Breast epithelium (tissue), 4 donors: ENCODE results near the gene PTBP1. TPM values are rescaled to one million over a fixed set of nuclear protein-coding genes. Genes with fewer than 3 reads are reported as not detected.
"Not testable (repeated sequence)": the region's sequence is repeated elsewhere in the genome, so short reads cannot be mapped to it uniquely, and the experiment has no call there.

Experiments used
- DNase-seq, 2 donors: peaks; one replicate each; pipeline ENCODE4 v3.0.0-alpha.2; 2019; ENCODE audit warnings: low spot score in 2 of 2
- H3K27ac ChIP-seq, 2 donors: fragments of 200-600 bp; sonication (generic) in 1 of 2; one replicate each; pipeline ENCODE4 v1.5.1; 2016 to 2019; ENCODE audit warnings: mild to moderate bottlenecking in 1 of 2
- H3K27me3 ChIP-seq, 2 donors: fragments of 200-600 bp; sonication (generic) in 1 of 2; one replicate each; pipeline versions ENCODE4 v1.5.1 to v1.6.0; 2017 to 2019; ENCODE audit warnings: control low read depth in 1 of 2, mild to moderate bottlenecking in 1 of 2
- H3K36me3 ChIP-seq: fragments of 200-600 bp; one replicate; pipeline ENCODE4 v1.5.1; 2019
- H3K4me1 ChIP-seq, 2 donors: fragments of 200-600 bp; sonication (generic); one replicate each; pipeline ENCODE4 v1.5.1; 2016 to 2019; ENCODE audit warnings: control low read depth in 1 of 2
- H3K4me3 ChIP-seq, 3 donors: fragments of 200-600 bp; sonication (generic); 1 replicate in 2 of 3; 2 replicates in 1 of 3; pipeline ENCODE4 v1.5.1; 2016 to 2019; ENCODE audit warnings: mild to moderate bottlenecking in 3 of 3, moderate library complexity in 2 of 3
- H3K9me3 ChIP-seq, 2 donors: fragments of 200-600 bp; sonication (generic) in 1 of 2; one replicate each; pipeline ENCODE4 v1.5.1; 2016 to 2019; ENCODE audit warnings: control low read depth in 1 of 2
- POLR2A ChIP-seq: fragments of 450-650 bp; IDR thresholded peaks from one replicate; pipeline ENCODE4 v1.6.1; 2016; ENCODE audit warnings: antibody characterized with exemption, mild to moderate bottlenecking, moderate library complexity
- POLR2AphosphoS5 ChIP-seq, 3 donors: sonication (generic); formaldehyde crosslinking; IDR thresholded peaks; one replicate each; pipeline ENCODE4 v1.6.1; 2017; ENCODE audit warnings: antibody characterized with exemption in 3 of 3
- intact Hi-C: fragments of 100-400 bp; cut with DNase I; formaldehyde crosslinking; loops from one replicate; pipeline ENCODE4 v1.15.1; 2023; ENCODE audit warnings: low total_unique reads
- total RNA-seq, 3 donors: library from RNA; depleted of rRNA; stranded (reverse); fragments of >200 nt; gene quantifications; one replicate each; pipeline ENCODE4 v1.1.0, GENCODE V29; 2016
- TF ChIP-seq, protein P1 (sequence below), 3 donors: fragments of 450-650 bp; IDR thresholded peaks; one replicate each; pipeline ENCODE4 v1.5.1; 2016 to 2017; ENCODE audit warnings: antibody characterized with exemption in 3 of 3, mild to moderate bottlenecking in 3 of 3, moderate library complexity in 3 of 3

Gene PTBP1
- total RNA-seq, 3 donors from 2014 or later: 92.0 to 147 (median 131) TPM

DNA sequence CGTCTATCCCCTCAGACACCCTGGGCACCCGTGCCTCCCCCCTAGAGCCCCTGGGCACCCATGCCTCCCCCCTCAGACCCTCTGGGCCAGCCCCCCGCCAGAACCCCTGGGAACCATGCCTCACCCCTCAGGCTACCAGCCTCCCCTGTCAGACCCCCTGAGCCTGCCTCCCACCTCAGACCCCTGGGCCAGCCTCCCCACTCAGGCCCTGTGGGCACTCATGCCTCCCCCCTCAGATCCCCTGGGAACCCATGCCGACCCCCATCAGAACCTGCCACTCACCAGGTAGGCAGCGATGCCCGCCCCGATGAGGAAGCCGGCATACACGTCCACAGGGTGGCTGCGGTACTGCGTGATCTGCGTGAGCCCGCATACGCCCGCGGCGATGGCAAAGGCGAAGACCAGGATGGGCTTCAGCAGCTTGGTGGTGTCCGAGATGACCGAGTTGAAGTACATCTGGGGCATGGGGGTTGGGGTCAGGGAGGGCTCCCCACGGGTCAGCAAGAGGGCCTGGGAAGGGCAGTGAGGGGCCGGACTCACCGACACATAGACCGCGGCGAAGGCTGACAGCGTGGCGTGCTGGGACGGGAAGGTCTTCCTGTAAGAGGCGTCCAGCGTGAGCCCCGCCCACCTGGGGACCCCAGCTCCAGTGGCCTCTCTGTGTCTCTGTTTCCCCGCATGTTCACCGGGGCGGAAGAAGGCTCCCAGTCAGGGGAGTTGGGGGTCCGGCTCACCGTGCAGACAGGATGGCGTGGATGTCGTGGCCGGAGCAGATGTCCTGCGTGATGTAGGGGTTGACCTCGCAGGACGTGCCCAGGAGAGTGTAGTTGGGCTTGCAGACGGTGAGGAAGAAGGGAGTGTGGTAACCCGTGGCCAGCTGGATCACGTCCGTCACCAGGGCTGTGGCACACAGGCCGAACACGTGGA lies 17.2 kb downstream of the PTBP1 start:
- TF ChIP-seq, protein P1, sequence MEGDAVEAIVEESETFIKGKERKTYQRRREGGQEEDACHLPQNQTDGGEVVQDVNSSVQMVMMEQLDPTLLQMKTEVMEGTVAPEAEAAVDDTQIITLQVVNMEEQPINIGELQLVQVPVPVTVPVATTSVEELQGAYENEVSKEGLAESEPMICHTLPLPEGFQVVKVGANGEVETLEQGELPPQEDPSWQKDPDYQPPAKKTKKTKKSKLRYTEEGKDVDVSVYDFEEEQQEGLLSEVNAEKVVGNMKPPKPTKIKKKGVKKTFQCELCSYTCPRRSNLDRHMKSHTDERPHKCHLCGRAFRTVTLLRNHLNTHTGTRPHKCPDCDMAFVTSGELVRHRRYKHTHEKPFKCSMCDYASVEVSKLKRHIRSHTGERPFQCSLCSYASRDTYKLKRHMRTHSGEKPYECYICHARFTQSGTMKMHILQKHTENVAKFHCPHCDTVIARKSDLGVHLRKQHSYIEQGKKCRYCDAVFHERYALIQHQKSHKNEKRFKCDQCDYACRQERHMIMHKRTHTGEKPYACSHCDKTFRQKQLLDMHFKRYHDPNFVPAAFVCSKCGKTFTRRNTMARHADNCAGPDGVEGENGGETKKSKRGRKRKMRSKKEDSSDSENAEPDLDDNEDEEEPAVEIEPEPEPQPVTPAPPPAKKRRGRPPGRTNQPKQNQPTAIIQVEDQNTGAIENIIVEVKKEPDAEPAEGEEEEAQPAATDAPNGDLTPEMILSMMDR (IDR thresholded peaks at IDR 0.05): no peak
- TF ChIP-seq POLR2AphosphoS5 (IDR thresholded peaks at IDR 0.05) (no peak), POLR2A (no peak)

DNA sequence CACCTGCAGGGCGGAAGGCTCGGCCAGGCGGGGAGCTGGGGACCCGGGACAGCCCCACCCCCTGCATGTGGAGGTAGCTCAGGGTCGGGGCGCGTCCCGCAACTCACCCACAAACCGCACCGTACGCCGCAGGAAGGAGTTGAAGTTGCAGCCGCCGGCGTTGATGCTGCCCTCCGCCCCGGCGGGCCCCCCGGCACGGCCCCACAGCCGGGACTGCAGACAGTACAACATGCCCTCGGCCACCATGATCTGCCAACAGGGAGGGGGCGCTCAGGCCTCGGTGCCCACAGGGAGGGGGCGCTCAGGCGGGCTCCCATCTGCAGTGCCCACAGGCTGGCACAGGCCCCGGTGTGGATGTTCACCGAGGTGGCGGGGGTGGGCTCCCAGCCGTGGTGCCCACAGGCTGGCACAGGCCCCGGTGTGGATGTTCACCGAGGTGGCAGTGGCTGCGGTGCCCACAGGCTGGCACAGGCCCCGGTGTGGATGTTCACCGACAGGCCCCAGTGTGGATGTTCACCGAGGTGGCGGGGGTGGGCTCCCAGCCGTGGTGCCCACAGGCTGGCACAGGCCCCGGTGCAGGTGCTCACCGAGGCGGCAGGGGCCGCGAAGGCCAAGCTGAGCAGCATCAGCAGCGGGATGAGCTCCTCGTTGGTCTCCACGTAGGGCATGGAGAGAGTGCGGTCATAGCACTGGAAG lies 18.0 kb downstream of the PTBP1 start:
- no peak for DNase-seq
- Histone ChIP-seq H3K4me3 (no peak overlapping the region), H3K9me3 (no peaks in the 10 kb centered on the region), H3K4me1 (no peaks in the 10 kb centered on the region), H3K27me3 (no peaks in the 10 kb centered on the region), H3K27ac (no peak overlapping the region), H3K36me3 (peaks cover 8% of the 10 kb centered on the region)
- TF ChIP-seq, protein P1 (IDR thresholded peaks at IDR 0.05): no peak
- TF ChIP-seq POLR2A: no peak
- no peak for TF ChIP-seq POLR2AphosphoS5 (IDR thresholded peaks at IDR 0.05)
- intact Hi-C loops: no loop called here

More for the DNA sequence above, 17.2 kb downstream of the PTBP1 start:
- Histone ChIP-seq H3K27me3 (no peaks in the 10 kb centered on the region), H3K9me3 (no peaks in the 10 kb centered on the region), H3K27ac (no peak overlapping the region), H3K36me3 (peaks cover 11% of the 10 kb centered on the region), H3K4me1 (no peaks in the 10 kb centered on the region), H3K4me3 (no peak overlapping the region)
- intact Hi-C loops: no loop called here
- no peak for DNase-seq

DNA sequence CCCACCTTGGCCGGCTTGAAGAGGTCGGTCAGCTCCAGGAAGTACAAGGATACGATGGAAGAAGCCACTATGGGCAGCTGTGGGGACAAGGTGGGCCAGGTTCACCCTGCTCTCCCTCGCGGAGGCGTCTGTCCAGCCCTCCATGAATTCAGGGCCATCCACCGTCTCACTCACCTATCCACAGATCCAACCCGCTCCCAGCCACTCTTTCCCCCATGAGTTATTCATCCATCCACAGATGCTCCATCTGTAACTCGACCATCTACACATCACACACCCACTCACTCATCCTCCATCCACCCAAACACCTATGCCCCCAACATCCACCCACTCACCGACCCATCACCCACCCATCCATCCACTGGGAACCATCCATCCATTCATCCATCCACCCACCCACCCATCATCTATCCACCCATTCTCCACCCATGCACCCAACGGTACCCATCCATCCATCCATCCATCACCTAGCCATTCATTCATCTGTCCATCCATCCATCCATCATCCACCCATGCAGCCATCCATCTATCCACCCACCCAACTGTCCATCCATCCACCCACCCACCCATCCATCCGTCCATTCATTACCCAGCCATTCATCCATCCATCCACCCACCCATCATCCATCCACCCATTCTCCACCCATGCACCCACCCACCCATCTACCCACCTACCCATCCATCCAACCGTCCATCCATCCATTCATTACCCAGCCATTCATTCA lies 18.7 kb downstream of the PTBP1 start:
- H3K36me3 ChIP-seq: peaks cover 3% of the 10 kb centered on the region
- no peaks in the 10 kb centered on the region for H3K27me3 ChIP-seq
- H3K4me3 ChIP-seq: no peak overlapping the region
- intact Hi-C loops: no loop called here
- H3K4me1 ChIP-seq: no peaks in the 10 kb centered on the region
- DNase-seq: no peak
- no peak for TF ChIP-seq POLR2A
- TF ChIP-seq, protein P1 (IDR thresholded peaks at IDR 0.05): no peak
- TF ChIP-seq POLR2AphosphoS5 (IDR thresholded peaks at IDR 0.05): no peak
- H3K9me3 ChIP-seq: no peaks in the 10 kb centered on the region
- no peak overlapping the region for H3K27ac ChIP-seq

DNA sequence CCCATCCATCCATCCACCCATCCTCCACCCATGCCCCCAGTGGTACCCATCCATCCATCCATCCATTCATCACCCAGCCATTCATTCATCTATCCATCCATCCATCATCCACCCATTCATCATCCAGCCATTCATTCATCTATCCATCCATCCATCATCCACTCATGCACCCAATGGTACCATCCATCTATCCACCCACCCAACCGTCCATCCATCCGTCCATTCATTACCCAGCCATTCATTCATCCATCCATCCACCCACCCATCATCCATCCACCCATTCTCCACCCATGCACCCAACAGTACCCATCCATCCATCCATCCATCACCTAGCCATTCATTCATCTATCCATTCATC lies 19.2 kb downstream of the PTBP1 start:
- intact Hi-C loops: no loop called here

DNA sequence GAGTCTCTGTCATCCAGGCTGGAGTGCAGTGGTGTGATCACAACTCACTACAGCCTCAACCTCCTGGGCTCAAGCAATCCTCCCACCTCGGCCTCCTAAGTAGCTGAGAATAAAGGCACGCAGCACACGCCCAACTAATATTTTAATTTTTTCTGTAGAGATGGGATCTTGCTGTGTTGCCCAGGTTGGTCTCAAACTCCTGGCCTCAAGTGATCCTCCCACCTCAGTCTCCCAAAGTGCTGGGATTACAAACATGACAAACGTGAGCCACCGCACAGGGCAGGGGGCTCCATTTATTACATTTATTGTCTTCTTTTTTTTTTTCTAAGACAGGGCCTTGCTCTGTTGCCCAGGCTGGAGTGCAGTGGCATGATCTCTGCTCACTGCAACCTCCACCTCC lies 23.0 kb downstream of the PTBP1 start:
- H3K36me3 ChIP-seq, H3K4me3 ChIP-seq: not testable (repeated sequence)
- H3K27me3 ChIP-seq: peaks cover 12 to 19% of the 10 kb centered on the region in 2 donors

More for the DNA sequence above, 19.2 kb downstream of the PTBP1 start:
- TF ChIP-seq, protein P1 (IDR thresholded peaks at IDR 0.05): no peak
- no peak overlapping the region for H3K27ac ChIP-seq
- no peak overlapping the region for H3K4me3 ChIP-seq
- H3K9me3 ChIP-seq: no peaks in the 10 kb centered on the region
- H3K4me1 ChIP-seq: peaks cover 0 to 2% of the 10 kb centered on the region in 2 donors
- H3K36me3 ChIP-seq: no peaks in the 10 kb centered on the region
- peaks cover under 1 to 2% of the 10 kb centered on the region in 2 donors for H3K27me3 ChIP-seq
- DNase-seq: no peak

More for the DNA sequence above, 23.0 kb downstream of the PTBP1 start:
- DNase-seq, H3K4me1 ChIP-seq, H3K27ac ChIP-seq, H3K9me3 ChIP-seq, intact Hi-C loops: not testable (repeated sequence)
